T-helper 22 cell (primary cell): Measurements from ENCODE around the gene TIMM17B.
A peak's percentile ranks its signal among the peaks of the same experiment; 100 is the strongest.

Experiments
- DNase-seq: peaks from one replicate; pipeline ENCODE4 v3.0.0-alpha.2; 2020; ENCODE audit warnings: low read depth

The TIMM17B gene

GRCh38 chrX:48897625-48898306 is at the start of gene TIMM17B, which contains the start of gene PQBP1:
Gene TIMM17B, minus strand, starts transcription at chrX:48897768. Its CDS starts 19 bp downstream, at chrX:48897749.
Gene PQBP1, plus strand, starts transcription at chrX:48897930. Its CDS starts 580 bp downstream, at chrX:48898510.
- peak; percentile 81 for DNase-seq

- peak; percentile 30 for DNase-seq
These were observed 48.2 kb upstream of the TIMM17B start for GRCh38 chrX:48945517-48946348.

GRCh38 chrX:48942895-48943294 is 45.3 kb upstream of the TIMM17B start:
- no peak for DNase-seq

- no peak for DNase-seq
These were observed 42.9 kb upstream of the TIMM17B start for GRCh38 chrX:48940404-48940955.

GRCh38 chrX:48939524-48940228 is 42.1 kb upstream of the TIMM17B start:
- no peak for DNase-seq

- peak; percentile 68 for DNase-seq
These were observed 41.3 kb upstream of the TIMM17B start for GRCh38 chrX:48938721-48939425.

GRCh38 chrX:48937054-48937907 is 39.7 kb upstream of the TIMM17B start:
- DNase-seq = peak; percentile 86

- no peak for DNase-seq
These were observed 39.0 kb upstream of the TIMM17B start for GRCh38 chrX:48936429-48937053.

- no peak for DNase-seq
These were observed 37.7 kb upstream of the TIMM17B start for GRCh38 chrX:48935301-48935670.

GRCh38 chrX:48934581-48935300 is 37.2 kb upstream of the TIMM17B start:
- peak; percentile 49 for DNase-seq

GRCh38 chrX:48933757-48934156 is 36.2 kb upstream of the TIMM17B start:
- no peak for DNase-seq

GRCh38 chrX:48927736-48928382 is 30.3 kb upstream of the TIMM17B start:
- DNase-seq = no peak

- DNase-seq = no peak
These were observed 29.6 kb upstream of the TIMM17B start for GRCh38 chrX:48927123-48927522.

- DNase-seq = no peak
These were observed 26.7 kb upstream of the TIMM17B start for GRCh38 chrX:48924270-48924669.

GRCh38 chrX:48923771-48924170 is 26.2 kb upstream of the TIMM17B start:
- no peak for DNase-seq

GRCh38 chrX:48920718-48921104 is 23.1 kb upstream of the TIMM17B start:
- DNase-seq = no peak

- no peak for DNase-seq
These were observed 22.6 kb upstream of the TIMM17B start for GRCh38 chrX:48919947-48920717.

GRCh38 chrX:48919360-48919841 is 21.8 kb upstream of the TIMM17B start:
- no peak for DNase-seq
